ENCODE measurements around the gene SRP14.

Gene SRP14, protein sequence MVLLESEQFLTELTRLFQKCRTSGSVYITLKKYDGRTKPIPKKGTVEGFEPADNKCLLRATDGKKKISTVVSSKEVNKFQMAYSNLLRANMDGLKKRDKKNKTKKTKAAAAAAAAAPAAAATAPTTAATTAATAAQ

DNA sequence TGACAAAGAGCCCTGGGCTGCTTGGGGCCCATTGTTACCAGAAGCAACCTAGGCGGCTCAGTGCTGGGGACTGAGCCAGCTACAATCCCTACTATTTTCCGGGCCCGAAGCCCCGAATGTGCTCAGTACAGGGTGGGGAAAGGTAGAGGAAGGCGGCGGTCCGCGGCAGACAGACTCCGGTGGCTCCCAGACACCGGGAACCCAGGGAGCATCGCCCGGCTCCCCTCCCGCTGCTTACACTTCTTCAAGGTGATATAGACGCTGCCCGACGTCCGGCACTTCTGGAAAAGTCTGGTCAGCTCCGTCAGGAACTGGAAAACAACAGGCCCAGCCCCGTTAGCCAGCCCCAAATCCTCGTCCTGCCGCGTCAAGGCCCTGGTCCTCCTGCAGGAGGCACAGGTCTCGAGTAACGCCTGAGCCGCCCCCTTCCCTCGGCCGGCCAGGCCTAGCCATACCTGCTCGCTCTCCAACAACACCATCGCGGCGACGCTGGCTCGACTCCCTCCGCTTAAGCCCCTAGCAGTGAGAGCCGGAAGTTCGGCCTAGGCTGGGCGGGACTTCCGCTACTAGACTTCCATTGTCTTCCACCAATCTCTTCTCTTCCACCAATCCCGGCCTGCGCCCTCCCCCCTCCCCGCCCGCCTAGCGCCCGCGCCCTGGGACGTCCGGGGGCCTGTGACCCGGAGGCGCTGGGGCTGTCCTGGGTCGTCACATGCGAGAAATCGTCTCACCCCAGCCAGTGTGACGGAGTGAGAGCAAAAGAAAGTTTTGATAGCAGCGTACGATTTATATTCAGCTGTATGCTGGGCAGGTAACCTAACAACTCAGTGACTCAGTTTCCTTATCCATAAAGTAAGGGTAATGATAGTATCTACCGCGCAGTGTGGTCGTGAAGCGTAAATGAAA is at the start of gene SRP14:
Gene SRP14, minus strand, starts transcription at position 544 of the 906 bp plus-strand sequence. Its CDS starts 65 bp downstream, at position 479.
- peaks cover 36% of the 10 kb centered on the region for H3K36me3 ChIP-seq (ENCODE audit: control insufficient read depth, insufficient read depth, low read length)
- peak within 1 kb of the TSS; percentile 95 for H3K9ac ChIP-seq (ENCODE audit: low read length)
- H3K27me3 ChIP-seq (ENCODE audit: control insufficient read depth, insufficient read depth, low read length): no peaks in the 10 kb centered on the region
- H3K4me3 ChIP-seq (ENCODE audit: low read depth, low read length): peak within 1 kb of the TSS; percentile 98
- peak within 1 kb of the TSS; percentile 70 for H3K27ac ChIP-seq (ENCODE audit: low read depth, low read length)
- H3K4me1 ChIP-seq (ENCODE audit: control insufficient read depth, insufficient read depth, low read length): 0 out of 2 replicates have a peak, but pooled peaks cover 3% of the 10 kb centered on the region
- H3K9me3 ChIP-seq (ENCODE audit: control insufficient read depth, insufficient read depth, low read depth, low read length): no peaks in the 10 kb centered on the region

- peak overlapping the region; percentile 7; the same call in 1 of the 2 replicates for H3K27ac ChIP-seq (ENCODE audit: low read depth, low read length)
- no peaks in the 10 kb centered on the region for H3K36me3 ChIP-seq (ENCODE audit: control insufficient read depth, insufficient read depth, low read length)
- H3K9me3 ChIP-seq (ENCODE audit: control insufficient read depth, insufficient read depth, low read depth, low read length): no peaks in the 10 kb centered on the region
- H3K27me3 ChIP-seq (ENCODE audit: control insufficient read depth, insufficient read depth, low read length): no peaks in the 10 kb centered on the region
- peak overlapping the region; percentile 25; the same call in 1 of the 2 replicates for H3K4me3 ChIP-seq (ENCODE audit: low read depth, low read length)
- H3K4me1 ChIP-seq (ENCODE audit: control insufficient read depth, insufficient read depth, low read length): peaks cover 75% of the 10 kb centered on the region
- peak overlapping the region; percentile 31 for H3K9ac ChIP-seq (ENCODE audit: low read length)
Measured at GRCh38 chr15:40087991-40088928, 49.3 kb upstream of the SRP14 start.

DNA sequence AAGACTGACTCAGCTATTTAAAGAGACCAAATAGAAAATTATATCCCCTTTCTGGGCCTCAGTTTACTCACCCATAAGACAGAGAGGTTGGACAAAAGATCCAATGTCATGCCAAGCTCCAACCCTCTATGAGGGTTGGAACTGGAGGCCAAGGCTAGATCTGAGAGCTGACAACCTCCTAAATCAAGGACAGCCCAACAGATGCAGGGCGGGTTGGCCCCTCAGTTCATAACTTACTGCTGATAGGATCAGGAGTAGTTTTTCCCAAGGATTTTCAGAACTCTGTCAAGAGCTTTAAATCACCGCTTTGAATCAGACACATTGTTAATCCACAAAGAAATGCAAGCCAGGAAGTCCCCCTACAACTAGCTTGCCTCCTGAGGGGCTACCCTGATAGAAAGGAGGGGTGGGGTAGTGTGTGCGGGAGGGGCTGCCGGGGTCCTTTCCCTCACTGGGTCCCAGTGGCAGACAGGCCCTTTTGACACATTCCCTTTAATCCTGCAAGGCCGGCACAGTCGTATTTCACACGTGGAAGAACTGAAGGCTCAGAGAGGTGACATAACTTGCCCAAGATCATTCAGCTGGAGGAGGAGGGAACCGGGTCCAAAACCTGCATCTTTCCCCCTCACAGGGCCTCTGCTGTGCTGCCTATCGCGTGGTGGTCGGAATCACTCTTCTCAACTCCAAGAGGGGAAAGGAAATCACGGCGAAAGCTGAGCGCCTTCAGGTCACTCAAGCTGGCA is 48.3 kb upstream of the SRP14 start:
- Histone ChIP-seq H3K4me1 (ENCODE audit: control insufficient read depth, insufficient read depth, low read length) (peaks cover 71% of the 10 kb centered on the region), H3K9me3 (ENCODE audit: control insufficient read depth, insufficient read depth, low read depth, low read length) (no peaks in the 10 kb centered on the region), H3K4me3 (ENCODE audit: low read depth, low read length) (no peak overlapping the region), H3K9ac (ENCODE audit: low read length) (no peak overlapping the region), H3K27me3 (ENCODE audit: control insufficient read depth, insufficient read depth, low read length) (peaks cover 8% of the 10 kb centered on the region), H3K36me3 (ENCODE audit: control insufficient read depth, insufficient read depth, low read length) (no peaks in the 10 kb centered on the region), H3K27ac (ENCODE audit: low read depth, low read length) (no peak overlapping the region)

DNA sequence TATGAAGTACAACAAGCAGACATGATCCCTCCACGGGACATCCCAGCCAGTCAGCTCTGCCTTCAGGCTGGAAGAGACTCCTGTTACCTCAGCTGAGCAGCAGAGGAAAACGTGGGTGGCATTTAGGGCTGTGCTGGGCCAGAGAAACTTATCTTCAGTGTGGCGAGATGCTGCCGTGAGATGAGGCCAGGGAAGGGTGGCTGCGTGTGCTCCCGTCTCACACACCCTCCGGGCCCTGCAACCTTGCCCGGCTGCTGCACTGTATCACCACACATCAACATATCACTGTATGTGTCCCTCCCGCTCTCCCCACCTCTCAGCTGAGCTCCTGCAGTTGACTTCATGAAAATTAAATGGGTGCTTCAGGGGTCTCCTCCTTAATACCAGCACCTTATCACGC is 46.3 kb upstream of the SRP14 start:
- Histone ChIP-seq H3K4me3 (ENCODE audit: low read depth, low read length) (no peak overlapping the region), H3K36me3 (ENCODE audit: control insufficient read depth, insufficient read depth, low read length) (no peaks in the 10 kb centered on the region), H3K9ac (ENCODE audit: low read length) (no peak overlapping the region), H3K9me3 (ENCODE audit: control insufficient read depth, insufficient read depth, low read depth, low read length) (no peaks in the 10 kb centered on the region), H3K4me1 (ENCODE audit: control insufficient read depth, insufficient read depth, low read length) (peaks cover 70% of the 10 kb centered on the region), H3K27ac (ENCODE audit: low read depth, low read length) (no peak overlapping the region), H3K27me3 (ENCODE audit: control insufficient read depth, insufficient read depth, low read length) (peaks cover 23% of the 10 kb centered on the region)

DNA sequence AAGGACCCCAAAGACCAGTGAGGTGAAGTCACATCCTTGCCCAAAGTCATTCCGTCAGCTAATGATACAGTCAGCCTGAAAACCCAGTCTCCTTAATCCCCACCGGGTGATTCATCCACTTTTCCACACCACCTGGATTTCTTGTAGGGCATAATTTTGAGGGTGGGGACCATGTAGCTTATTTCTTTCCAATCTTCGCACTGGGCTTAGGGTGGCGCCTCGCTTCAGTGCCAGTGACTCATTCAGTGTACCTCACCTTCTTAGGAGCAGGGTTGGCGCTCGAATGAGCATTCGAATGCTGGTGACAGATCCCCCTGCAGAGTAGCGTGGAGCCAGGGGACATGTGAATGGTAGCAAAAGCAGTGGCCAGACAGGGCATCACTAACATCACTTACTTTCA is 45.7 kb upstream of the SRP14 start:
- Histone ChIP-seq H3K4me1 (ENCODE audit: control insufficient read depth, insufficient read depth, low read length) (peaks cover 64% of the 10 kb centered on the region), H3K27me3 (ENCODE audit: control insufficient read depth, insufficient read depth, low read length) (peaks cover 23% of the 10 kb centered on the region), H3K9me3 (ENCODE audit: control insufficient read depth, insufficient read depth, low read depth, low read length) (no peaks in the 10 kb centered on the region), H3K27ac (ENCODE audit: low read depth, low read length) (no peak overlapping the region), H3K4me3 (ENCODE audit: low read depth, low read length) (no peak overlapping the region), H3K36me3 (ENCODE audit: control insufficient read depth, insufficient read depth, low read length) (no peaks in the 10 kb centered on the region), H3K9ac (ENCODE audit: low read length) (no peak overlapping the region)

- peaks cover 42% of the 10 kb centered on the region for H3K4me1 ChIP-seq (ENCODE audit: control insufficient read depth, insufficient read depth, low read length)
- no peak overlapping the region for H3K9ac ChIP-seq (ENCODE audit: low read length)
- H3K27ac ChIP-seq (ENCODE audit: low read depth, low read length): no peak overlapping the region
- H3K36me3 ChIP-seq (ENCODE audit: control insufficient read depth, insufficient read depth, low read length): no peaks in the 10 kb centered on the region
- H3K27me3 ChIP-seq (ENCODE audit: control insufficient read depth, insufficient read depth, low read length): peaks cover 23% of the 10 kb centered on the region
- no peaks in the 10 kb centered on the region for H3K9me3 ChIP-seq (ENCODE audit: control insufficient read depth, insufficient read depth, low read depth, low read length)
- H3K4me3 ChIP-seq (ENCODE audit: low read depth, low read length): peak overlapping the region; percentile 23; the same call in 1 of the 2 replicates
Measured at GRCh38 chr15:40082195-40082883, 43.4 kb upstream of the SRP14 start.

DNA sequence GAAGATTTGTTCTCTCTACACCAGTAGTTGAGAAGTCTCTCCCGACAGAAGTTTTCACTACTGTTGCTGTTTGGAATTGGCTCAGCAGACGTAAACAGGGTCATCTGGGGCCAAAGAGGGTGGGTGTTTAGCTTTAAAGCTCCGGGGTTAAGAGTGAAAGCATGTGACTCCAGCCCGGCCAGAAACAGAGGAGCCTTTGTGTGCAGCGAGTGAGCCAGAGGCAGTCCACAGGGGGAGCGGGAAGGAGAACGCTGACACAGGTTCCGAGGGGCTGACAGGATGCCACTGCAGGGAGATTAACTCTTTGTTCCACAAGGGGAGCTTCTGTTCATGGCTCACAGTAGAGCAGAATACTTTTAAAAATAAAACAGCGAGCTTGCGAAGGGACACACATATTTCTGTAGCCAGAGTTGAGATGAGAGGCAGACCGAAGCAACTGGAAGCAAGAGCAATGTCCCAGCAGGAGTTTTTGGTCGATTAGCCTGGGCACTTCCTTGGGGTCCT is 42.8 kb upstream of the SRP14 start:
- Histone ChIP-seq H3K9ac (ENCODE audit: low read length) (peak overlapping the region; percentile 12), H3K4me3 (ENCODE audit: low read depth, low read length) (peak overlapping the region; percentile 23; the same call in 1 of the 2 replicates)

DNA sequence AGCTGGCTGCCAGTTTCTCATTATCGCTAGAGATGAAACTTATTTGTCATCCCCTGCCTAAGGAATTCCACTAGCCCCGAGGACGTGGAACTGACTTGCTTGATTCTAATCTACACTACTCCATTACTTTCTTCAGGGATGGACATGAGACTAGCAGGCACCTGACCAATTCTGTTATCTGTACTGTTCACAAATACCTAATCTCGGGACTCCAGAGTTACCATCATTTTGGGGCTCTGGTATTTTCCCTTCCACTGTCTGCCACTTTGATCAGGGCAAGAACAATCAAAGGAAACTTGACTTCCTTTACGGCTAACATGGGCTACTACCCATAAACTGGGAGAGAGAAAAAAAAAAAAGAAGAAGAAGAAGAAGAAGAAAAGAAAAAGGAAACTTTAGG is 41.9 kb upstream of the SRP14 start:
- Histone ChIP-seq H3K4me3 (ENCODE audit: low read depth, low read length) (no peak overlapping the region), H3K9ac (ENCODE audit: low read length) (no peak overlapping the region), H3K27ac (ENCODE audit: low read depth, low read length) (no peak overlapping the region), H3K27me3 (ENCODE audit: control insufficient read depth, insufficient read depth, low read length) (peaks cover 23% of the 10 kb centered on the region), H3K36me3 (ENCODE audit: control insufficient read depth, insufficient read depth, low read length) (no peaks in the 10 kb centered on the region), H3K4me1 (ENCODE audit: control insufficient read depth, insufficient read depth, low read length) (peaks cover 34% of the 10 kb centered on the region), H3K9me3 (ENCODE audit: control insufficient read depth, insufficient read depth, low read depth, low read length) (no peaks in the 10 kb centered on the region)

More for the DNA sequence above, 42.8 kb upstream of the SRP14 start:
- Histone ChIP-seq H3K27ac (ENCODE audit: low read depth, low read length) (no peak overlapping the region), H3K4me1 (ENCODE audit: control insufficient read depth, insufficient read depth, low read length) (peaks cover 36% of the 10 kb centered on the region), H3K9me3 (ENCODE audit: control insufficient read depth, insufficient read depth, low read depth, low read length) (no peaks in the 10 kb centered on the region), H3K27me3 (ENCODE audit: control insufficient read depth, insufficient read depth, low read length) (peaks cover 23% of the 10 kb centered on the region), H3K36me3 (ENCODE audit: control insufficient read depth, insufficient read depth, low read length) (no peaks in the 10 kb centered on the region)

- Histone ChIP-seq H3K4me3 (ENCODE audit: low read depth, low read length) (no peak overlapping the region), H3K36me3 (ENCODE audit: control insufficient read depth, insufficient read depth, low read length) (no peaks in the 10 kb centered on the region), H3K27me3 (ENCODE audit: control insufficient read depth, insufficient read depth, low read length) (peaks cover 23% of the 10 kb centered on the region), H3K27ac (ENCODE audit: low read depth, low read length) (no peak overlapping the region), H3K9ac (ENCODE audit: low read length) (no peak overlapping the region), H3K4me1 (ENCODE audit: control insufficient read depth, insufficient read depth, low read length) (peaks cover 38% of the 10 kb centered on the region), H3K9me3 (ENCODE audit: control insufficient read depth, insufficient read depth, low read depth, low read length) (no peaks in the 10 kb centered on the region)
Measured at GRCh38 chr15:40080104-40080503, 41.1 kb upstream of the SRP14 start.
